ENCODE data around the gene WNT11.
A peak's percentile ranks its signal among the peaks of the same experiment; 100 is the strongest.

The WNT11 gene

DNA sequence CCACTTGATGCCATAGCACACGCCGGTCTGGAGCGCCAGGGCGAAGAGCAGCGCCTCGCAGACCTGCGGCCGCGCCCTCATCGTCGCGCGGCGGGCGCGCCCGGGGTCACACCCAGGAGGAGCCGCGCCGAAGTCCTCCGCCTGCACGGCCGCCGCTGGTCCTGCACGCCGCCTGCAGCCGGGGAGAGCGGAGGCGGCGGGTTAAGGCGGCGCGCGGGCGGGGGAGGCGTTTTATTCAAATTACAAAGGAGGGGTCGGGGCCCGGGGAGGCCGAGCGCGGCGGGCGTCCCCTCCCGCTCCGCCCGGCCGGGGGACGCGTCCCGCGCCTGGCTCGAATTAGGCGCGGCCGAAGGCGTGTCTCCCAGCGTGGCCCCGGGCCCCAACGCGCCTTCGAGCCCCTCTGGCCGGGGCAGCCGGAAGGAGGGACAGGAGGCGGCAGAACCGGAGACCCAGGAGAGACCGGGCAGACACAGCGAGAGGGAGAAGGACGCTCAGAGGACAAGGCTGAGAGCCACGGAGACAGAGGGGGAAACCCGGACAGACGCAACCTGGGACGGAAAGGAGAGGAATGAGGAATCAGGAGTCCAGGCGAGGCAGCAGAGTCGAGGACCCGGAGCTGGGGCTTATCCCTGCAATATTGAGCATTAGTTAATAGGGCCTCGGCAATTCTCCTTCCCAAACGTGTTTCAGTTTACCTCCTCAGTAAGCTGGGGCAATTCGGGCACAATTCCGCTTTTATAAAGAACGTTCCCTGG lies at the start of gene WNT11:
Gene WNT11 (minus strand): TSS at position 176 of the 755 bp plus-strand sequence. CDS start 95 bp downstream, at position 81.
- TF ChIP-seq, protein P1, sequence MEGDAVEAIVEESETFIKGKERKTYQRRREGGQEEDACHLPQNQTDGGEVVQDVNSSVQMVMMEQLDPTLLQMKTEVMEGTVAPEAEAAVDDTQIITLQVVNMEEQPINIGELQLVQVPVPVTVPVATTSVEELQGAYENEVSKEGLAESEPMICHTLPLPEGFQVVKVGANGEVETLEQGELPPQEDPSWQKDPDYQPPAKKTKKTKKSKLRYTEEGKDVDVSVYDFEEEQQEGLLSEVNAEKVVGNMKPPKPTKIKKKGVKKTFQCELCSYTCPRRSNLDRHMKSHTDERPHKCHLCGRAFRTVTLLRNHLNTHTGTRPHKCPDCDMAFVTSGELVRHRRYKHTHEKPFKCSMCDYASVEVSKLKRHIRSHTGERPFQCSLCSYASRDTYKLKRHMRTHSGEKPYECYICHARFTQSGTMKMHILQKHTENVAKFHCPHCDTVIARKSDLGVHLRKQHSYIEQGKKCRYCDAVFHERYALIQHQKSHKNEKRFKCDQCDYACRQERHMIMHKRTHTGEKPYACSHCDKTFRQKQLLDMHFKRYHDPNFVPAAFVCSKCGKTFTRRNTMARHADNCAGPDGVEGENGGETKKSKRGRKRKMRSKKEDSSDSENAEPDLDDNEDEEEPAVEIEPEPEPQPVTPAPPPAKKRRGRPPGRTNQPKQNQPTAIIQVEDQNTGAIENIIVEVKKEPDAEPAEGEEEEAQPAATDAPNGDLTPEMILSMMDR (conservative IDR thresholded peaks at IDR 0.05; ENCODE audit: low read depth) = no peak
- no peak within 1 kb of the TSS for H3K27ac ChIP-seq
- CTCF ChIA-PET = interaction anchor here (0.7 to 5.3 kb wide), 5 partner anchors 12 to 411 kb away, joined by 3 to 87 read pairs (median 5); no protein-coding TSS in a partner anchor
- peak; percentile 38 for DNase-seq (ENCODE audit: low spot score)
- POLR2A ChIA-PET (ENCODE audit: low non-redundant PET) = no interaction called here

DNA sequence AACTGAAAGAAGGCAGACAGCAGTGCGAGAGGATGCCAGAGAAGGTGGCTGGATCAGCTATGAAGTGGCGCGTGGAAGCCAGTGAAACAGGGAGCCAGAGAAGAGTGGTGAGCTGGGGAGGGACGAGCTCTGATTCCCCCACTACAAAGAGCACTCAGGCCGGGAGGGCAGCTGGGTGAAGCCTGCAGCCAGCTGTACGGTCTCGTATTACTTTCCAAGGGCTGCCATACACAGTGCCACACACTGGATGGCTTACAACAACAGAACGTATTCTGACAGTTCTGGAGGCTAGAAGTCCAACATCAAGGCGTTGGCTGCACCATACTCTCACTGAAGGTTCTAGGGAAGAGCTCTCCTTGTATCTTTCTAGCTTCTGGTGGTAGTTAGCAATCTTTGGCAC lies 47.1 kb upstream of the WNT11 start:
- CTCF ChIA-PET = no interaction called here
- TF ChIP-seq, protein P1 (conservative IDR thresholded peaks at IDR 0.05; ENCODE audit: low read depth) = no peak
- POLR2A ChIA-PET (ENCODE audit: low non-redundant PET) = no interaction called here
- H3K27ac ChIP-seq = no peak overlapping the region
- DNase-seq (ENCODE audit: low spot score) = no peak

DNA sequence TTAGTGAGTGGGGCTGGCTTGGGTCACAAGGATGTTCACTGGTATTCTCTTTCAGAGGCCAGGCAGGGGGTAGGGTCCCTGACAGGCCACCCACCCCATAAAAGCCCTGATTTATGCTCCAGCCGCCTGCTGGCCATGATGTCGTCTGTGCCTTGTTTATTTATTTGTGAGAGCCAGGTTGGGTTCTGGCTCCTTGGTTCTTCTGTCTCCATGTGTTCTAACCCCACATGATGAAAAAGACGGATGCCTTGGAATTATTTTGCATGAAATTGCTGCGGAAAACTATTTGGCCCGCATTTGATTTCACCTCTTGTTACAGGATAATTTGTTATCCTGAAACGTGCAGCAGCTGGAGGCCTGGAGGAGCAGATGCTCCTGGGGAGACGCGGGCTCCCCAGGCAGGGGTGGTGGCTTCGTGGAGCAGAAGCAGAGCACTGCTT lies 46.3 kb upstream of the WNT11 start:
- no peak for DNase-seq (ENCODE audit: low spot score)
- no peak overlapping the region for H3K27ac ChIP-seq
- TF ChIP-seq, protein P1 (conservative IDR thresholded peaks at IDR 0.05; ENCODE audit: low read depth) = no peak
- ChIA-PET CTCF (no interaction called here), POLR2A (ENCODE audit: low non-redundant PET) (no interaction called here)

DNA sequence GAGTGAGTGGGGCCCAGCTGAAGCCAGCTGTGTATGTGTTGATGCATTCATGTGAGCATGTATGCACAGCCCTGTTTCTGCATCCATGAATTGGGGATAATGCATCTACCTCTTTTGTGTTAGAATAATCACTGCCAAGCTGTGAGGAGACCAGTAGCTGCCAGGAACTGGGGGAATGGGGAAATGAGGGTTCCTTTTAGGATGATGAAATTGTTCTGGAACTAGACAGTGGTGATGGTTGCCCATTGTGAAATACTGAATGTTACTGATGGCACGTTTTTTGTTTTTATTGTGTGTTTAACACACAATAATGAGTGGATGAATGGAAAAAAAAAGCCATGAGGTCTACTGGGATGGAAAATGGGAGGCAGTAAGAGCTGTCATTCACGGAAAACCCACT lies 45.3 kb upstream of the WNT11 start:
- ChIA-PET CTCF (interaction anchor here (0.7 kb wide), 1 partner anchor 788 kb away, joined by 9 read pairs; no protein-coding TSS in a partner anchor), POLR2A (ENCODE audit: low non-redundant PET) (no interaction called here)
- no peak overlapping the region for H3K27ac ChIP-seq
- no peak for DNase-seq (ENCODE audit: low spot score)
- TF ChIP-seq, protein P1 (conservative IDR thresholded peaks at IDR 0.05; ENCODE audit: low read depth) = no peak

DNA sequence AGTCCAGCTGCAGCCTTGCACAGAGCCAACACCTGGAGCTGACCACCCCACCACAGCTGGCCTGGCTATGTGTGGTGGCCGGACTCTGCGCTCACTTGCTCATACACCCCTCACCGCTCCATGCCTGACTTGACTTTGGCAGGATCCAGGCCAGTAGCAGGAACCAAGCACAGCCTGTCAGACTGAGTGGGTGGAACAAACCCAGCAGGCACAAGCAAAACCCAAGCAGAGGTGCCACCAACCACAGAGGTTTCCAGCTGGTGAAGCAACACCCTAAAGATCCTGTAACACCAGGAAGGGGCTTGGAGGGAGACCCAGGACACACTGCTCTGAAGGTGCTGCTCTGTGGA lies 44.9 kb upstream of the WNT11 start:
- no peak overlapping the region for H3K27ac ChIP-seq
- CTCF ChIA-PET = interaction anchor here (0.7 kb wide), 2 partner anchors 519 to 788 kb away, joined by 3 to 9 read pairs; no protein-coding TSS in a partner anchor
- POLR2A ChIA-PET (ENCODE audit: low non-redundant PET) = no interaction called here
- TF ChIP-seq, protein P1 (conservative IDR thresholded peaks at IDR 0.05; ENCODE audit: low read depth) = no peak
- DNase-seq (ENCODE audit: low spot score) = no peak

DNA sequence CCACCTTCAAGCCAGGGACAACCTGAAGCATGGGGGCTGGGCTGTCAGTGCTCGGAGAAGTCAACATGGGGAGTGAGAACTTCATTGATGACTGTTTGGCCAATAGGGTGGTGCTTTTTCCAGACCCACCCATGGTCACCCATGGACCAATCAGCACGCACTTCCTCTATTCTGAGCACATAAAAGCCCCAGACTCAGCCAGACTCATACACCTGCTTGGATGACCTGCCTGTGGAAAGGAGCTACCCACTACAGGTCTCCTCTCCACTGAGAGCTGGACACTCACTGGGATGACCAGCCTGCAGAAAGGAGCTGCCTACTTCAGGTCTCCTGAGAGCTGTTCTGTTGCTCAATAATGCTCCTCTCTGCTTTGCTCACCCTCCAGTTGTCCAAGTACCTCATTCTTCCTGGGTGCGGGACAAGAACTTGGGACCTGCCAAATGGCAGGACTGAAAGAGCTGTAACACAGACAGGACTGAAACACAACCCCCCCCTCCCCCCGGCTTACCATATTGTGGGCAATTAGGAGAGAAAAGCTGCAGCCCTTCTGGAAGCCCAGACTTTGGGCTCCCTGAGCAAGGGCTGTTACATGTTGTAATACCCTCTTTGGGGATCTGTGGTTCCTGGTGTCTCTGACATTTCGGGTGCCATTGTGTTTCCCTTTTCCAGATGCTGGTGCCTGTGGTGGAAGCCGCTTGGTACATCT lies 44.4 kb upstream of the WNT11 start:
- no peak overlapping the region for H3K27ac ChIP-seq
- POLR2A ChIA-PET (ENCODE audit: low non-redundant PET) = no interaction called here
- TF ChIP-seq, protein P1 (conservative IDR thresholded peaks at IDR 0.05; ENCODE audit: low read depth) = no peak
- CTCF ChIA-PET = interaction anchor here (0.7 kb wide), 1 partner anchor 518 kb away, joined by 3 read pairs; no protein-coding TSS in a partner anchor
- no peak for DNase-seq (ENCODE audit: low spot score)
